ENCODE data around the gene TAMALIN. TPM values are rescaled to one million over a fixed set of nuclear protein-coding genes. Genes with fewer than 3 reads are reported as not detected.

TAMALIN gene
- total RNA-seq, 1 donor from 2014 or later = 31.3 TPM

DNA sequence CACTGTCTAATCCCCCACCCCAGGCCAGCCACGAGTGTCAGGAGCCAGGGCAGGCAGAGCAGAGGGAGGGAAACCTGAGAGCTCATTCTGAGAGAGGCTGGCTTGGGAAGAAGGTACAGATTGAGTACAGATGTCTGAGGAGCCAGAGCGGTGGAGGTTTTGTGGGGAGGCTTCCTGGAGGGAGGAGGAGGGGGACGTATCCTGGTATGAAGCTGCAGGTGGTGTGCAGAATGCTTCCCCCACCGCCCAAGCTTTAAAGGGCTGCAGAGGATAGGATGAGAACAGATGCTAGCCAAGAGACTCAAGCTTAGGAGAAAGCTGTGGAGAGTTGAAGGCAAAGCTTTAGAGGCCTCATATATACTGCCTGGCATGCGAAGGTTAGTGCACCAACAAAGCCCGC is 3.2 kb upstream of the TAMALIN start:
- Mint-ChIP-seq H3K27ac (ENCODE audit: unreplicated experiment) (peak overlapping the region; percentile 31), H3K4me3 (ENCODE audit: unreplicated experiment) (peak overlapping the region; percentile 20), H3K36me3 (ENCODE audit: unreplicated experiment) (peaks cover 9% of the 10 kb centered on the region), H3K4me1 (ENCODE audit: low read depth, unreplicated experiment) (peaks cover 40% of the 10 kb centered on the region), H3K27me3 (ENCODE audit: unreplicated experiment) (peaks cover 12% of the 10 kb centered on the region), H3K9me3 (ENCODE audit: unreplicated experiment) (peaks cover 11% of the 10 kb centered on the region)
- TF ChIP-seq CTCF (IDR thresholded peaks at IDR 0.05; ENCODE audit: partially characterized antibody, unreplicated experiment) = no peak
- no peak for DNase-seq

- Mint-ChIP-seq H3K4me1 (ENCODE audit: low read depth, unreplicated experiment) (peaks cover 40% of the 10 kb centered on the region), H3K9me3 (ENCODE audit: unreplicated experiment) (peaks cover 11% of the 10 kb centered on the region), H3K27ac (ENCODE audit: unreplicated experiment) (no peak overlapping the region), H3K36me3 (ENCODE audit: unreplicated experiment) (peaks cover 9% of the 10 kb centered on the region), H3K4me3 (ENCODE audit: unreplicated experiment) (peak overlapping the region; percentile 18), H3K27me3 (ENCODE audit: unreplicated experiment) (peaks cover 12% of the 10 kb centered on the region)
- TF ChIP-seq CTCF (IDR thresholded peaks at IDR 0.05; ENCODE audit: partially characterized antibody, unreplicated experiment) = no peak
- DNase-seq = no peak
These were observed 2.6 kb upstream of the TAMALIN start for GRCh38 chr12:52004042-52004648.

DNA sequence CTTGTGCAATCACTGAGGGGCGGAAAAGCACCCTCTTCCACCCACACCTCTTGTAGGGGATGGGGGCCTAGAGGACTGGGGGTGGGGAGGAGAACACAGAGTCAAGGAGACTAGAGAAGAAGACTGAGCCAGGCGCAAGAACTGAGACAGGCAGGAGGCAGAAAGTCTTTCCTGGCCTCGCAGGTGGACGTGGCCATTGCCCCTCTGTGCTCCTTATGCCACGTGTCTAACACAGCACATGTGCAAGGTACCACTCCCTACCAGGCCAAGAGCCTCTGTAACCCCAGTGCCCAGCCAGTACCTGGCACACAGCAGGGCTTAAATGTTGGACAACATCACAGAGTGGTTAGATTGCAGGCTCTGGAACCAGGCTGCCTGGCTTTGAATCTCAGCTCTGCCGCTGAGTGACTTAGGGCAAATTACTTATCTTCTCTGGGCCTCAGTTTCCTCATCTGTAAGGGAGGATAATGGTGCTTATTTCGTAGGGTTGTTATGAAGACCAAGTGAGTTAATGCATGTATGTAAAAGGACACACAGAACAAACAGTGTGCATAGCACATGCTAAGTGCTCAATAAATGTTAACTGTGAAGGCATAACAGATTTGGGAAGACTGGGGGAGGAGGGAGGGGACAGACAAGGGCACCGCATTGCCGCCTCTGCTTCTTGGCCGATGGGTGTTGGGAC is 1.4 kb upstream of the TAMALIN start:
- no peak for DNase-seq
- no peak for TF ChIP-seq CTCF (IDR thresholded peaks at IDR 0.05; ENCODE audit: partially characterized antibody, unreplicated experiment)
- Mint-ChIP-seq H3K27me3 (ENCODE audit: unreplicated experiment) (peaks cover 12% of the 10 kb centered on the region), H3K4me3 (ENCODE audit: unreplicated experiment) (peak overlapping the region; percentile 92), H3K4me1 (ENCODE audit: low read depth, unreplicated experiment) (peaks cover 41% of the 10 kb centered on the region), H3K36me3 (ENCODE audit: unreplicated experiment) (peaks cover 4% of the 10 kb centered on the region), H3K27ac (ENCODE audit: unreplicated experiment) (peak overlapping the region; percentile 64), H3K9me3 (ENCODE audit: unreplicated experiment) (peaks cover 11% of the 10 kb centered on the region)

GRCh38 chr12:52005903-52006703 is 643 bp upstream of the TAMALIN start:
- H3K4me1 Mint-ChIP-seq (ENCODE audit: low read depth, unreplicated experiment) = peaks cover 46% of the 10 kb centered on the region
- peaks cover 4% of the 10 kb centered on the region for H3K36me3 Mint-ChIP-seq (ENCODE audit: unreplicated experiment)
- peaks cover 9% of the 10 kb centered on the region for H3K27me3 Mint-ChIP-seq (ENCODE audit: unreplicated experiment)
- no peak for DNase-seq
- H3K4me3 Mint-ChIP-seq (ENCODE audit: unreplicated experiment) = peak overlapping the region; percentile 92
- H3K9me3 Mint-ChIP-seq (ENCODE audit: unreplicated experiment) = peaks cover 11% of the 10 kb centered on the region
- peak overlapping the region; percentile 88 for H3K27ac Mint-ChIP-seq (ENCODE audit: unreplicated experiment)
- TF ChIP-seq CTCF (IDR thresholded peaks at IDR 0.05; ENCODE audit: partially characterized antibody, unreplicated experiment) = no peak

All from glutamatergic neuron (in vitro differentiated cells).